Suprapubic skin (tissue), 3 donors: ENCODE data around the gene VASH1.

Experiments used
- POLR2A ChIP-seq, 2 donors: fragments of 450-650 bp; IDR thresholded peaks; one replicate each; pipeline ENCODE4 v1.6.1; 2017; ENCODE audit warnings: antibody characterized with exemption in 2 of 2, mild to moderate bottlenecking in 2 of 2, moderate library complexity in 2 of 2
- TF ChIP-seq, protein P1 (sequence below), 2 donors: fragments of 200-600 bp in 1 of 2; fragments of 450-650 bp in 1 of 2; sonication (generic) in 1 of 2; IDR thresholded peaks; one replicate each; pipeline ENCODE4 v1.5.1; 2016 to 2019; ENCODE audit warnings: antibody characterized with exemption in 2 of 2, mild to moderate bottlenecking in 1 of 2, moderate library complexity in 1 of 2

GRCh38 chr14:76776428-76777251 is 15.4 kb downstream of the VASH1 start:
- TF ChIP-seq, protein P1, sequence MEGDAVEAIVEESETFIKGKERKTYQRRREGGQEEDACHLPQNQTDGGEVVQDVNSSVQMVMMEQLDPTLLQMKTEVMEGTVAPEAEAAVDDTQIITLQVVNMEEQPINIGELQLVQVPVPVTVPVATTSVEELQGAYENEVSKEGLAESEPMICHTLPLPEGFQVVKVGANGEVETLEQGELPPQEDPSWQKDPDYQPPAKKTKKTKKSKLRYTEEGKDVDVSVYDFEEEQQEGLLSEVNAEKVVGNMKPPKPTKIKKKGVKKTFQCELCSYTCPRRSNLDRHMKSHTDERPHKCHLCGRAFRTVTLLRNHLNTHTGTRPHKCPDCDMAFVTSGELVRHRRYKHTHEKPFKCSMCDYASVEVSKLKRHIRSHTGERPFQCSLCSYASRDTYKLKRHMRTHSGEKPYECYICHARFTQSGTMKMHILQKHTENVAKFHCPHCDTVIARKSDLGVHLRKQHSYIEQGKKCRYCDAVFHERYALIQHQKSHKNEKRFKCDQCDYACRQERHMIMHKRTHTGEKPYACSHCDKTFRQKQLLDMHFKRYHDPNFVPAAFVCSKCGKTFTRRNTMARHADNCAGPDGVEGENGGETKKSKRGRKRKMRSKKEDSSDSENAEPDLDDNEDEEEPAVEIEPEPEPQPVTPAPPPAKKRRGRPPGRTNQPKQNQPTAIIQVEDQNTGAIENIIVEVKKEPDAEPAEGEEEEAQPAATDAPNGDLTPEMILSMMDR (IDR thresholded peaks at IDR 0.05): no peak
- no peak for TF ChIP-seq POLR2A (IDR thresholded peaks at IDR 0.05)
